Measurements from ENCODE around the gene PIK3AP1.

DNA sequence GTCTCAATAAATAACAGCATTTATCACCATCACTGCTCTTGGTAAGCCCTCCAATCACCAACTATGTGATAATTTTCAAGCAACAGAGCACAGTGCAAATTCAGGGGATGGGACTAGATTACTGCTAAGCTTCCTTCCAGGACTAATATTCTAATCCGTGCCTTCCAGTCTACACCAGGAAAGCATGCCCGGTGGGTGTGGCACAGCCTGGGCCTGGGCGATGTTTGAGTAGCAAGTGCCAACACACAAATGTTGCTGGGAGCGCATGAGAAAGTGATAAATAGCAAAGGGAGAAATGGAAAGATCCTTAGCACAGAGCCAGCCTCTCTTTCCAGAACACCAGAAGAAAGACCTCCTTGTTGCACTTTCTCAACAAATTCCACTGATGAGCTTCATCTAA, 120.0 kb downstream of the PIK3AP1 start:
- TF ChIP-seq CTCF (IDR thresholded peaks at IDR 0.05; ENCODE audit: control extremely low read depth in 1 of 3, insufficient read depth in 1 of 3, low read depth in 1 of 3, low read length in 3 of 3), result no peak
- no peak for TF ChIP-seq RBBP5 (IDR thresholded peaks at IDR 0.05; ENCODE audit: borderline replicate concordance, low read depth, low read length)
- TF ChIP-seq SIN3A (conservative IDR thresholded peaks at IDR 0.05 in 1 of 2, IDR thresholded peaks at IDR 0.05 in 1 of 2; ENCODE audit: low read depth in 1 of 2, low read length in 2 of 2), result no peak
- TF ChIP-seq, protein P1, sequence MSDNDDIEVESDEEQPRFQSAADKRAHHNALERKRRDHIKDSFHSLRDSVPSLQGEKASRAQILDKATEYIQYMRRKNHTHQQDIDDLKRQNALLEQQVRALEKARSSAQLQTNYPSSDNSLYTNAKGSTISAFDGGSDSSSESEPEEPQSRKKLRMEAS (IDR thresholded peaks at IDR 0.05), result no peak
- TF ChIP-seq NRF1 (IDR thresholded peaks at IDR 0.05; ENCODE audit: low read depth, low read length), result no peak
- TF ChIP-seq POLR2AphosphoS5 (IDR thresholded peaks at IDR 0.05; ENCODE audit: low read depth, low read length), result no peak
- TF ChIP-seq POLR2A (IDR thresholded peaks at IDR 0.05; ENCODE audit: control extremely low read depth in 1 of 2, low read depth in 2 of 2, low read length in 2 of 2), result no peak
- no peak for TF ChIP-seq RAD21 (IDR thresholded peaks at IDR 0.05 in 1 of 2, conservative IDR thresholded peaks at IDR 0.05 in 1 of 2; ENCODE audit: low read depth in 2 of 2, low read length in 2 of 2)
- TF ChIP-seq SP4 (IDR thresholded peaks at IDR 0.05; ENCODE audit: low read length), result no peak

Measured in H1 (cell line).